ENCODE measurements around the gene MIGA2. TPM values are rescaled to one million over a fixed set of nuclear protein-coding genes. Genes with fewer than 3 reads are reported as not detected.

Gene MIGA2
- total RNA-seq, 2 experiments from 2014 or later, result 33.8 to 43.1 TPM

- no peak for DNase-seq
- H3K27ac Mint-ChIP-seq, result no peak overlapping the region
- no peaks in the 10 kb centered on the region for H3K4me1 Mint-ChIP-seq
- no peaks in the 10 kb centered on the region for H3K27me3 Mint-ChIP-seq
- no peak overlapping the region for H3K4me3 Mint-ChIP-seq
- ChIA-PET CTCF (interaction anchor here (1.6 kb wide), 1 partner anchor 10 kb away, joined by 3 read pairs; no protein-coding TSS in a partner anchor), POLR2A (no interaction called here)
- H3K9me3 Mint-ChIP-seq, result no peaks in the 10 kb centered on the region
- H3K36me3 Mint-ChIP-seq (ENCODE audit: low read depth), result peaks cover 5% of the 10 kb centered on the region
Measured at GRCh38 chr9:129058965-129059795, 22.8 kb downstream of the MIGA2 start.

- H3K9me3 Mint-ChIP-seq, result no peaks in the 10 kb centered on the region
- ChIA-PET POLR2A (no interaction called here), CTCF (interaction anchor here (0.6 to 1.6 kb wide), 2 partner anchors 9 to 78 kb away, joined by 3 read pairs; no protein-coding TSS in a partner anchor)
- H3K4me3 Mint-ChIP-seq, result no peak overlapping the region
- no peaks in the 10 kb centered on the region for H3K27me3 Mint-ChIP-seq
- H3K27ac Mint-ChIP-seq, result no peak overlapping the region
- DNase-seq, result no peak
- no peaks in the 10 kb centered on the region for H3K4me1 Mint-ChIP-seq
- peaks cover 2% of the 10 kb centered on the region for H3K36me3 Mint-ChIP-seq (ENCODE audit: low read depth)
Measured at GRCh38 chr9:129059796-129060785, 23.7 kb downstream of the MIGA2 start.

GRCh38 chr9:129060991-129061390 is 24.6 kb downstream of the MIGA2 start:
- ChIA-PET POLR2A (no interaction called here), CTCF (interaction anchor here (0.6 to 1.6 kb wide), 2 partner anchors 8 to 79 kb away, joined by 3 read pairs; no protein-coding TSS in a partner anchor)
- Mint-ChIP-seq H3K27ac (no peak overlapping the region), H3K27me3 (no peaks in the 10 kb centered on the region), H3K9me3 (no peaks in the 10 kb centered on the region), H3K36me3 (ENCODE audit: low read depth) (peaks cover 7% of the 10 kb centered on the region), H3K4me1 (no peaks in the 10 kb centered on the region), H3K4me3 (no peak overlapping the region)
- no peak for DNase-seq

GRCh38 chr9:129063061-129063460 is 26.6 kb downstream of the MIGA2 start:
- Mint-ChIP-seq H3K4me1 (peaks cover under 1% of the 10 kb centered on the region), H3K4me3 (no peak overlapping the region), H3K9me3 (no peaks in the 10 kb centered on the region), H3K36me3 (ENCODE audit: low read depth) (peaks cover 11% of the 10 kb centered on the region), H3K27me3 (no peaks in the 10 kb centered on the region), H3K27ac (no peak overlapping the region)
- POLR2A ChIA-PET, result no interaction called here
- DNase-seq, result no peak
- CTCF ChIA-PET, result no interaction called here

GRCh38 chr9:129064499-129064908 is 28.1 kb downstream of the MIGA2 start:
- no peak for DNase-seq
- ChIA-PET POLR2A (no interaction called here), CTCF (interaction anchor here (1.6 kb wide), 1 partner anchor 10 kb away, joined by 4 read pairs; no protein-coding TSS in a partner anchor)
- Mint-ChIP-seq H3K9me3 (no peaks in the 10 kb centered on the region), H3K4me3 (no peak overlapping the region), H3K27ac (no peak overlapping the region), H3K4me1 (peaks cover 15% of the 10 kb centered on the region), H3K27me3 (no peaks in the 10 kb centered on the region), H3K36me3 (ENCODE audit: low read depth) (peaks cover 20% of the 10 kb centered on the region)

- peaks cover 24% of the 10 kb centered on the region for H3K36me3 Mint-ChIP-seq (ENCODE audit: low read depth)
- peak overlapping the region; percentile 91 for H3K27ac Mint-ChIP-seq
- no peaks in the 10 kb centered on the region for H3K27me3 Mint-ChIP-seq
- no peak overlapping the region for H3K4me3 Mint-ChIP-seq
- ChIA-PET CTCF (interaction anchor here (0.5 to 1.5 kb wide), 5 partner anchors 10 to 166 kb away, joined by 3 to 4 read pairs (median 3); partner anchors contain the start of gene DOLPP1), POLR2A (no interaction called here)
- peaks cover 46% of the 10 kb centered on the region for H3K4me1 Mint-ChIP-seq
- no peak for DNase-seq
- no peaks in the 10 kb centered on the region for H3K9me3 Mint-ChIP-seq
Measured at GRCh38 chr9:129068110-129068509, 31.7 kb downstream of the MIGA2 start.

GRCh38 chr9:129068990-129069861 is 32.8 kb downstream of the MIGA2 start:
- Mint-ChIP-seq H3K4me3 (peak overlapping the region; percentile 43), H3K27ac (peak overlapping the region; percentile 91), H3K36me3 (ENCODE audit: low read depth) (peaks cover 22% of the 10 kb centered on the region)

GRCh38 chr9:129069862-129070641 is 33.6 kb downstream of the MIGA2 start:
- ChIA-PET CTCF (interaction anchor here (1.1 to 1.4 kb wide), 3 partner anchors 10 to 34 kb away, joined by 3 read pairs; partner anchors contain the start of gene MIGA2), POLR2A (no interaction called here)
- Mint-ChIP-seq H3K4me1 (peaks cover 59% of the 10 kb centered on the region), H3K4me3 (no peak overlapping the region), H3K36me3 (ENCODE audit: low read depth) (peaks cover 22% of the 10 kb centered on the region), H3K27me3 (no peaks in the 10 kb centered on the region), H3K27ac (peak overlapping the region; percentile 91), H3K9me3 (no peaks in the 10 kb centered on the region)
- DNase-seq, result no peak

More at GRCh38 chr9:129068990-129069861, 32.8 kb downstream of the MIGA2 start:
- H3K4me1 Mint-ChIP-seq, result peaks cover 54% of the 10 kb centered on the region
- H3K27me3 Mint-ChIP-seq, result no peaks in the 10 kb centered on the region
- H3K9me3 Mint-ChIP-seq, result no peaks in the 10 kb centered on the region
- ChIA-PET CTCF (interaction anchor here (0.7 to 1.5 kb wide), 7 partner anchors 9 to 71 kb away, joined by 3 to 4 read pairs (median 3); partner anchors contain the start of gene MIGA2), POLR2A (no interaction called here)
- DNase-seq, result peak; percentile 81

GRCh38 chr9:129070696-129071525 is 34.5 kb downstream of the MIGA2 start:
- POLR2A ChIA-PET, result no interaction called here
- Mint-ChIP-seq H3K36me3 (ENCODE audit: low read depth) (peaks cover 18% of the 10 kb centered on the region), H3K4me3 (no peak overlapping the region), H3K4me1 (peaks cover 59% of the 10 kb centered on the region), H3K9me3 (no peaks in the 10 kb centered on the region), H3K27ac (peak overlapping the region; percentile 57), H3K27me3 (no peaks in the 10 kb centered on the region)
- CTCF ChIA-PET, result no interaction called here
- no peak for DNase-seq

GRCh38 chr9:129071526-129072126 is 35.2 kb downstream of the MIGA2 start:
- Mint-ChIP-seq H3K9me3 (no peaks in the 10 kb centered on the region), H3K4me1 (peaks cover 59% of the 10 kb centered on the region), H3K36me3 (ENCODE audit: low read depth) (peaks cover 14% of the 10 kb centered on the region), H3K4me3 (no peak overlapping the region), H3K27ac (peak overlapping the region; percentile 39), H3K27me3 (no peaks in the 10 kb centered on the region)
- ChIA-PET CTCF (no interaction called here), POLR2A (no interaction called here)
- peak; percentile 64 for DNase-seq
